Suprapubic skin (tissue), 4 donors: Measurements from ENCODE around the gene PRDM13. TPM values are rescaled to one million over a fixed set of nuclear protein-coding genes. Genes with fewer than 3 reads are reported as not detected.
"Not testable (repeated sequence)": the region's sequence is repeated elsewhere in the genome, so short reads cannot be mapped to it uniquely, and the experiment has no call there.

Experiments
- DNase-seq, 2 donors: peaks; one replicate each; pipeline ENCODE4 v3.0.0-alpha.2; 2019; ENCODE audit warnings: low spot score in 2 of 2
- H3K27ac ChIP-seq: fragments of 200-600 bp; sonication (generic); one replicate; pipeline ENCODE4 v1.5.1; 2019
- H3K27me3 ChIP-seq: fragments of 200-600 bp; sonication (generic); one replicate; pipeline ENCODE4 v1.5.1; 2019
- H3K36me3 ChIP-seq: fragments of 200-600 bp; sonication (generic); one replicate; pipeline ENCODE4 v1.5.1; 2019
- H3K4me1 ChIP-seq: fragments of 200-600 bp; sonication (generic); one replicate; pipeline ENCODE4 v1.5.1; 2019
- H3K4me3 ChIP-seq: fragments of 200-600 bp; sonication (generic); one replicate; pipeline ENCODE4 v1.5.1; 2019; ENCODE audit warnings: mild to moderate bottlenecking
- H3K9me3 ChIP-seq: fragments of 200-600 bp; sonication (generic); one replicate; pipeline ENCODE4 v1.5.1; 2019
- CTCF ChIP-seq, 2 donors: fragments of 200-600 bp in 1 of 2; fragments of 450-650 bp in 1 of 2; sonication (generic) in 1 of 2; IDR thresholded peaks; one replicate each; pipeline ENCODE4 v1.5.1; 2016 to 2019; ENCODE audit warnings: antibody characterized with exemption in 2 of 2, mild to moderate bottlenecking in 1 of 2, moderate library complexity in 1 of 2
- EP300 ChIP-seq: sonication (generic); formaldehyde crosslinking; IDR thresholded peaks from one replicate; pipeline ENCODE4 v1.6.1; 2017; ENCODE audit warnings: antibody characterized with exemption
- POLR2A ChIP-seq, 2 donors: fragments of 450-650 bp; IDR thresholded peaks; one replicate each; pipeline ENCODE4 v1.6.1; 2017; ENCODE audit warnings: antibody characterized with exemption in 2 of 2, mild to moderate bottlenecking in 2 of 2, moderate library complexity in 2 of 2
- POLR2AphosphoS5 ChIP-seq, 3 donors: sonication (generic); formaldehyde crosslinking; IDR thresholded peaks; one replicate each; pipeline ENCODE4 v1.6.1; 2017; ENCODE audit warnings: antibody characterized with exemption in 3 of 3
- WGBS: methylation state at CpG from one replicate; pipeline ENCODE4 v1.1.5; 2018; 5-methylcytosine and 5-hydroxymethylcytosine counted together
- total RNA-seq, 4 donors: library from RNA; depleted of rRNA; stranded (reverse); fragments of >200 nt; gene quantifications; one replicate each; pipeline ENCODE4 v1.1.0, GENCODE V29; 2016

The PRDM13 gene
- total RNA-seq, 4 donors from 2014 or later: not detected

GRCh38 chr6:99617131-99617530 lies 10.5 kb downstream of the PRDM13 start:
- H3K27ac ChIP-seq: no peak overlapping the region
- no peaks in the 10 kb centered on the region for H3K36me3 ChIP-seq
- WGBS: 45% methylated on average over 2 of the region's 2 CpGs
- DNase-seq: no peak
- no peak overlapping the region for H3K4me3 ChIP-seq
- no peaks in the 10 kb centered on the region for H3K9me3 ChIP-seq
- H3K27me3 ChIP-seq: peaks cover 100% of the 10 kb centered on the region
- TF ChIP-seq POLR2A (IDR thresholded peaks at IDR 0.05) (no peak), CTCF (IDR thresholded peaks at IDR 0.05) (no peak), POLR2AphosphoS5 (IDR thresholded peaks at IDR 0.05) (no peak), EP300 (no peak)
- peaks cover 32% of the 10 kb centered on the region for H3K4me1 ChIP-seq

DNA sequence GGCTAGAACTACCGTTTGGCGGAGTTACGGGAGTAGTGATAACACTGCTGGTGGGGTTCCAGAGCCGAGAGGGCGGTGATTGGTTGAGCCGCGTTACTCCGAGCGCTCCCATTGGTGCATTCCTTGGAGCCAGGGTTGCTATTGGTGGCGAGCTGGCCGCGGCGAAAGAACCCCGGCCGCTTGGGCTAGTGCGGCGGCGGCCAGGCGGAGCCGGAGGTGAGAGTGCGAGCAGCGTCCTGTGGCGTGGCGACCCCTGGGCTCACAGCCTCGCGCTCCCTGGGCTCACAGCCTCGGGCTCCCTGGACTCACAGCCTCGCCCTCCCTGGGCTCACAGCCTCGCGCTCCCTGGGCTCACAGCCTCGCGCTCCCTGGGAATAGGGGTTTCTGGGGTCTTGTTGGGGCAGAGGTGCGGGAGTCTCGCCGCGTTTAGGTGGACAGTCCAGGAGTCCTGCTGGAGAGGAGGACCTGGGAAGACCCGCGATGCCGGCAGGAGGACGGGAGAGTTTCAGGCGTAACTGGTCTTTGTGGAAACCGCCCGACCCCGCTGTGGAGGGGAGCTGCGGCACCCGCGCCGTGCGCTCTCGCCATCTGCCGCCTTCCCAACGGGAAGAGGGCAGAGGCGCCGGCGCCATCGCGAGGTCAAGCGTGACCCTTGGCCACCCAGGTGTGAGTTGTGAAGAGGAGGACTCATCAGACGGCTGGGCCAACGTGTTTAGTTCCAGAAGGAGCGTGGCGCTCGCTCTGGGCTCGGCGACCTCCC lies 12.2 kb downstream of the PRDM13 start:
- WGBS: 14% methylated on average over 9 of the region's 65 CpGs
- DNase-seq: no peak
- Histone ChIP-seq H3K4me3 (no peak overlapping the region), H3K4me1 (peaks cover 19% of the 10 kb centered on the region), H3K27me3 (peaks cover 100% of the 10 kb centered on the region), H3K9me3 (no peaks in the 10 kb centered on the region), H3K36me3 (no peaks in the 10 kb centered on the region), H3K27ac (no peak overlapping the region)
- TF ChIP-seq POLR2A (IDR thresholded peaks at IDR 0.05) (no peak), CTCF (IDR thresholded peaks at IDR 0.05) (no peak), POLR2AphosphoS5 (IDR thresholded peaks at IDR 0.05) (no peak), EP300 (no peak)

- H3K27ac ChIP-seq: no peak overlapping the region
- peaks cover 100% of the 10 kb centered on the region for H3K27me3 ChIP-seq
- 28% methylated on average over 5 of the region's 5 CpGs for WGBS
- no peak overlapping the region for H3K4me3 ChIP-seq
- H3K4me1 ChIP-seq: peaks cover 14% of the 10 kb centered on the region
- TF ChIP-seq EP300 (no peak), POLR2AphosphoS5 (IDR thresholded peaks at IDR 0.05) (no peak), CTCF (IDR thresholded peaks at IDR 0.05) (no peak), POLR2A (IDR thresholded peaks at IDR 0.05) (no peak)
- no peaks in the 10 kb centered on the region for H3K9me3 ChIP-seq
- no peak for DNase-seq
- no peaks in the 10 kb centered on the region for H3K36me3 ChIP-seq
These were observed 12.8 kb downstream of the PRDM13 start for GRCh38 chr6:99619409-99619762.

DNA sequence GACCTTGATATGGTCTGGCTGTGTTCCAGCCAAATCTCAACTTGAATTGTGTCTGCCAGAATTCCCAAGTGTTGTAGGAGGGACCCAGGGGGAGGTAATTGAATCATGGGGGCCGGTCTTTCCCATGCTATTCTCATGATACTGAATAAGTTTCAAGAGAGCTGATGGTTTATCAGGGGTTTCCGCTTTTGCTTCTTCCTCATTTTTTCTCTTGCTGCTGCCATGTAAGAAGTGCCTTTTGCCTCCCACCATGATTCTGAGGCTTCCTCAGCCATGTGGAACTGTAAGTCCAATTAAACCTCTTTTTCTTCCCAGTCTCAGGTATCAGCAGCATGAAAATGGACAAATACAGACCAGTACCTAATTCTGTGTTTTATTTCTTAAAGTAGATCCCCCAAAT lies 15.4 kb downstream of the PRDM13 start:
- 94% methylated on average over 2 of the region's 2 CpGs for WGBS
- H3K27me3 ChIP-seq: peaks cover 75% of the 10 kb centered on the region
- not testable (repeated sequence) for H3K4me3 ChIP-seq, H3K4me1 ChIP-seq, H3K9me3 ChIP-seq, H3K27ac ChIP-seq, DNase-seq, H3K36me3 ChIP-seq

- H3K27me3 ChIP-seq: peaks cover 10% of the 10 kb centered on the region
- 85% methylated on average over 3 of the region's 3 CpGs for WGBS
- DNase-seq: no peak
- H3K27ac ChIP-seq: no peak overlapping the region
- TF ChIP-seq CTCF (IDR thresholded peaks at IDR 0.05) (no peak), POLR2AphosphoS5 (IDR thresholded peaks at IDR 0.05) (no peak), POLR2A (IDR thresholded peaks at IDR 0.05) (no peak), EP300 (no peak)
- no peak overlapping the region for H3K4me3 ChIP-seq
- no peaks in the 10 kb centered on the region for H3K9me3 ChIP-seq
- no peaks in the 10 kb centered on the region for H3K4me1 ChIP-seq
- no peaks in the 10 kb centered on the region for H3K36me3 ChIP-seq
These were observed 22.7 kb downstream of the PRDM13 start for GRCh38 chr6:99629293-99629692.

DNA sequence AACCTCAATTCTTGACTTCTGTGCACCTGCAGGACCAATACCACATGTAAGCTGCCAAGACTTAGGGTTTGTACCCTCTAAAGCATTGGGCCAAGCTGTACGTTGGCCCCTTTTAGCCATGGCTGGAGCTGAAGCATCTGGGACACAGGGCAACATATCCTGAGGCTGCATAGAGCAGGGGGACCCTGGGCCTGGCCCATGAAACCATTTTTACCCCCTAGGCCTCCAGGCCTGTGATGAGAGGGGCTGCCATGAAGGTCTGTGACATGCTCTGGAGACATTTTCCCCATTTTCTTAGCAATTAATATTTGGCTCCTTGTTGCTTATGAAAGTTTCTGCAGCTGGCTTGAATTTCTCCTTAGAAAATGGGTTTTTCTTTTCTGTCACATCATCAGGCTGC lies 31.0 kb downstream of the PRDM13 start:
- Histone ChIP-seq H3K27me3 (peaks cover 18% of the 10 kb centered on the region), H3K4me1 (no peaks in the 10 kb centered on the region), H3K4me3 (no peak overlapping the region), H3K9me3 (peaks cover 9% of the 10 kb centered on the region), H3K27ac (no peak overlapping the region), H3K36me3 (no peaks in the 10 kb centered on the region)
- 50% methylated on average over 1 of the region's 1 CpG for WGBS
- DNase-seq: no peak
- TF ChIP-seq POLR2AphosphoS5 (IDR thresholded peaks at IDR 0.05): no peak
- TF ChIP-seq EP300: no peak
- no peak for TF ChIP-seq CTCF (IDR thresholded peaks at IDR 0.05)
- TF ChIP-seq POLR2A (IDR thresholded peaks at IDR 0.05): no peak

GRCh38 chr6:99638358-99638757 lies 31.7 kb downstream of the PRDM13 start:
- not testable (repeated sequence) for H3K27ac ChIP-seq, H3K36me3 ChIP-seq, H3K4me3 ChIP-seq, DNase-seq, H3K9me3 ChIP-seq, H3K4me1 ChIP-seq
- WGBS: 83% methylated on average over 1 of the region's 1 CpG
- peaks cover 14% of the 10 kb centered on the region for H3K27me3 ChIP-seq
